Measurements from ENCODE around the gene LRRC9.

LRRC9 gene

GRCh38 chr14:60064491-60065072 lies 144.6 kb downstream of the LRRC9 start:
- H3K27me3 ChIP-seq: no peaks in the 10 kb centered on the region
- intact Hi-C loops (cut with DNase I; ENCODE audit: low total_unique reads): loop anchor here (2.0 kb wide), 1 partner anchor 120 kb away; no protein-coding TSS in a partner anchor
- no peak overlapping the region for H3K4me3 ChIP-seq
- no peaks in the 10 kb centered on the region for H3K36me3 ChIP-seq
- peak; percentile 61 to 74 for TF ChIP-seq CTCF (IDR thresholded peaks at IDR 0.05)
- no peaks in the 10 kb centered on the region for H3K4me1 ChIP-seq
- no peak for DNase-seq
- H3K9me3 ChIP-seq: no peaks in the 10 kb centered on the region
- no peak overlapping the region for H3K27ac ChIP-seq

- Histone ChIP-seq H3K4me3 (no peak overlapping the region), H3K4me1 (no peaks in the 10 kb centered on the region), H3K27me3 (no peaks in the 10 kb centered on the region), H3K9me3 (no peaks in the 10 kb centered on the region), H3K27ac (no peak overlapping the region), H3K36me3 (no peaks in the 10 kb centered on the region)
- intact Hi-C loops (cut with DNase I; ENCODE audit: low total_unique reads): no loop called here
- DNase-seq: no peak
- no peak for TF ChIP-seq CTCF (IDR thresholded peaks at IDR 0.05)
Observed at GRCh38 chr14:60067882-60068281, 147.9 kb downstream of the LRRC9 start.

GRCh38 chr14:60079723-60080122 lies 159.8 kb downstream of the LRRC9 start:
- Histone ChIP-seq H3K4me3 (no peak overlapping the region), H3K9me3 (peaks cover 0 to 8% (median 0%) of the 10 kb centered on the region in 3 donors), H3K4me1 (no peaks in the 10 kb centered on the region), H3K36me3 (no peaks in the 10 kb centered on the region), H3K27ac (no peak overlapping the region), H3K27me3 (no peaks in the 10 kb centered on the region)
- DNase-seq: no peak
- TF ChIP-seq CTCF (IDR thresholded peaks at IDR 0.05): no peak
- intact Hi-C loops (cut with DNase I; ENCODE audit: low total_unique reads): no loop called here

GRCh38 chr14:60085085-60085484 lies 165.1 kb downstream of the LRRC9 start:
- no peaks in the 10 kb centered on the region for H3K36me3 ChIP-seq
- no peak for DNase-seq
- no peaks in the 10 kb centered on the region for H3K9me3 ChIP-seq
- H3K27me3 ChIP-seq: no peaks in the 10 kb centered on the region
- no peak overlapping the region for H3K27ac ChIP-seq
- intact Hi-C loops (cut with DNase I; ENCODE audit: low total_unique reads): no loop called here
- no peak overlapping the region for H3K4me3 ChIP-seq
- no peak for TF ChIP-seq CTCF (IDR thresholded peaks at IDR 0.05)
- H3K4me1 ChIP-seq: no peaks in the 10 kb centered on the region

GRCh38 chr14:60085693-60086092 lies 165.7 kb downstream of the LRRC9 start:
- H3K4me1 ChIP-seq: no peaks in the 10 kb centered on the region
- no peaks in the 10 kb centered on the region for H3K27me3 ChIP-seq
- no peak for TF ChIP-seq CTCF (IDR thresholded peaks at IDR 0.05)
- H3K27ac ChIP-seq: no peak overlapping the region
- DNase-seq: no peak
- H3K36me3 ChIP-seq: no peaks in the 10 kb centered on the region
- intact Hi-C loops (cut with DNase I; ENCODE audit: low total_unique reads): no loop called here
- H3K4me3 ChIP-seq: no peak overlapping the region
- no peaks in the 10 kb centered on the region for H3K9me3 ChIP-seq

GRCh38 chr14:60087668-60088067 lies 167.7 kb downstream of the LRRC9 start:
- Histone ChIP-seq H3K36me3 (no peaks in the 10 kb centered on the region), H3K4me1 (no peaks in the 10 kb centered on the region), H3K27ac (no peak overlapping the region), H3K9me3 (no peaks in the 10 kb centered on the region), H3K4me3 (no peak overlapping the region), H3K27me3 (no peaks in the 10 kb centered on the region)
- DNase-seq: no peak
- TF ChIP-seq CTCF (IDR thresholded peaks at IDR 0.05): no peak
- intact Hi-C loops (cut with DNase I; ENCODE audit: low total_unique reads): no loop called here

All from tibial artery (tissue), 4 donors.